GM21423 (cell line): ENCODE results near the gene MTA2.

Source experiments
- ATAC-seq: cut with Tn5 transposase; IDR thresholded peaks from one replicate; pipeline ENCODE4 v1.9.1; 2021; ENCODE audit warnings: mild to moderate bottlenecking, moderate library complexity; ENCODE audit not compliant: unreplicated experiment

MTA2 gene

DNA sequence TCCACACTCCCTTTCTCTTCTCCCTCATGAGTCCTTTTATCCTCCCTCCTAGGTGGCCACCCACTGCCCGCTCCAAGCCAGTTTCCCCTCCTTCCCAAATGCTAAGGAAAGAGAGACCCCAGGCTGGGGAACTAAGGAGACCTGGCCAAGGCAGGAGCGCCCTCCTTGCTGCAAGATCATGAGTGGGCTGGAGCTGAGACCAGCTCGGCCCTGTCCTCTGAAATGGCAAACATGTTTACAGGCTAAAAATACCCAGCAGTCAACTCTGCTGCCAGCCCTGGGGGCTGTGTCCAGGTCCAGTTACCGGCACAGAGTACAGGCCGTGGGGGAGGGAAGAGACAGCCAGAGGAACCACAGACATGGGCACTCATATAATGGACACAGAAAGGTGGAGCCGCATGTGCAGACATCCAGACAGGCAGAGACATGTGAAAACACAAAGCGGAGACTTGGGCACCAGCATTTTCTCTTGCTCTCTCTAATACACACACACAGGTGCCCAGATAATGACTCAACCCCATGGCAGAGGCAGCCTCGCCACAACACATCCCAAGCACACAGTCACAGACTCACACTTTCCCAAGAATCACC, 53.9 kb downstream of the MTA2 start:
- ATAC-seq = no peak

DNA sequence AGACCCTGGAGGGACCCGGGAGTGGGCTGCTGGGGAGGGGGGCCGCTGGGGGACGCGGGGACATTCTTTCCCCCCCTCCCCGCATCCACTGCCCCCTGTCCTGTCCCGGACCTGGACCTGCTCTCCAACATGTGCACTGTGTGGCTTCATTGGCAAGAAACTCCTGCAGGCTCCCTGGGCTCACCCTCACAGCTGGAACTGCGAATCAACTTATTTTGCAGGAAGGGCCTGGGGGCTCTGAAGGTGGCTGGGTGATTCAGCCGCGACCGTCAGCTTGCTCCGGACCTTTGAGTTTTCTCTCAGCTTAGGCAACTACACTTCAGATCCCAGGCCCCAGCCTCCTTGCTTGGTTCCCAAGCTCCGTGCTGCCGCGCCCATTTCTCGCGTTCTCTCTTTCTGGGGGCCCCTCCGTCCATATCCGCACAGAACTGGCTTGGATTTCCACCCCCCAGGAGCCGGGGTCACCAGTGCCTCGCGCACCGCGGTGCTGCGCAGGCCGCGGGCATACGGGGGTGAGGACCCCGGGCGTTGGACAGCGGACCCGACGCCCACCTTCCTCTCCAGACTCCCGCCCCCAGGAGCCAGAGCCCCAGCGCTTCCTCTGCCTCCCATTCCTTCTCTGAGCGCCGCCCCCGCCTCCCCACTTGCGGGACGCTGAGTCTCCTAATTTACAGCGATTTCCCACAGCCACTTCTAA, 54.6 kb downstream of the MTA2 start:
- no peak for ATAC-seq

DNA sequence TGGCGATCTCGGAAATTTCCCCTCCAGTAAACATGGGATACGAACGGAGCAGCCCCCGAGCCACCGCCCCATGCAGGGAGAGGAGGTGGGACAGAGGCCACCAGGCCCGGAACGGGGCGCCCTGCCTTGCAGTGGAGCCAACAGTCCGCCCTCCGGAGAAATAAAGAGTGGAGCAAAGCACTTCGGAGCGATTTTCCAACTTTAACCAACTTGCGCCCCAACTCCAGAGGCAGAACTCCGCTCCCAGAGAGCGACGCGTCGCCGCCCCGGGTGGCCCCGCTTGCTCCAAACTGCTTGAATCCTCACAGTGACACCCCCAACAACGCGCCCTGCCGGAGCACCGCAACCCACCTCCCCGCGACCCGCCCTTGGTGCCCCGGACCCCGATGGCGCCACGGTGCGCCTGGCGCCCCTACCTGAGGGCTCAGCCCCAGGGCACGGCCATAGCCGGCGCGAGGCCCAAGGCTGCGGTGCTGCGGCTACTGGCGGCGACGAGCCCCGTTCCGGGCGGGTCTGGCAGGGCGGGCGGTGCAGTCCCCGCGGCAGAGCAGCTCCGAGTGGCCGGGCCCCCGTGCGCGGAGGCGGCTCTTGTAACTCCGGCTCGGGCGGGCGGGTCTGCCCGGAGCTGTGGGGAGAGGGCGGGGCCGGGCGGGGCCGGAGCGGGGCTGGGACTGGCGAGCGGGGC, 55.3 kb downstream of the MTA2 start, which contains the start of gene AHNAK:
Gene AHNAK, minus strand, starts transcription at position 563 of the 685 bp plus-strand sequence. CDS start 10,708 bp downstream, outside the sequence.
- ATAC-seq = no peak

DNA sequence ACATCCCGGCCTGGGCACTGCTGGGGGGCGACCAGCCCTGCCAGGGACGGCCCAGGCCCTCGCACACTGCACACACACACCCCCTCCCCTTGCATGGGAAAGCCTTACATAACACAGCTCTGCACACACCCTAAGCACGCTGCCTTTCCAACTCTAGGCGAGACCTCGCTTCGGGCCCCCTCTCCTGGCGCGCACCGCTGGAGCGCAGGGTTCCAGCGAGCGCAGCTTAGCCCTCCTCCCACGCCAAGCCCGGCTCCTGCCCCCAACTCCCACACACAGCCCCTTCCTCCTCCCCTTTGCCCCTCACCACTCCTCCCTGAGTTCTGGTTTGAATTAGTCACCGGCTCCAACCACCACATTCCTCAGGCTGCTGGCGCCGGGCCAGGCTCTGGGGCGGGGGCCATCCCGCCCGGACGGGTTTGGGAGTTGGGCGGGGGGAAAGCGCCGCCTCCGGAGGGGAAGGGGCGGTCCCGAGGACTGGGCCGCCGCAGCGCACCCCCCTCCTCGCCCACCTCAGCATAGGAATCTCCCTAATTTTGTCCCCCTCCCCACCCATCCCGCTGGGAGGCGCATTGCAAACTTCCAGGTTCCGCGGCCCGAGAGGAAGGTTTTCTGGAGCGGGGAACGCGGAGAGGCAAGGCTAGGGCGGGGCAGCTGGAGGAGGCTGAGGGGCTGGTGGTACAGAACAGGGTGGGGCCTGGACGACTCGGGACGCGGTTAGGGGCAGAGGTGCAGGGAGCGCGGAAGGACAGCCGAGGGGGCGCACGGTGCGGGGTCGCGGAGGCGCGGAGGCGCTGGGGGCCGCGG, 56.0 kb downstream of the MTA2 start:
- no peak for ATAC-seq

DNA sequence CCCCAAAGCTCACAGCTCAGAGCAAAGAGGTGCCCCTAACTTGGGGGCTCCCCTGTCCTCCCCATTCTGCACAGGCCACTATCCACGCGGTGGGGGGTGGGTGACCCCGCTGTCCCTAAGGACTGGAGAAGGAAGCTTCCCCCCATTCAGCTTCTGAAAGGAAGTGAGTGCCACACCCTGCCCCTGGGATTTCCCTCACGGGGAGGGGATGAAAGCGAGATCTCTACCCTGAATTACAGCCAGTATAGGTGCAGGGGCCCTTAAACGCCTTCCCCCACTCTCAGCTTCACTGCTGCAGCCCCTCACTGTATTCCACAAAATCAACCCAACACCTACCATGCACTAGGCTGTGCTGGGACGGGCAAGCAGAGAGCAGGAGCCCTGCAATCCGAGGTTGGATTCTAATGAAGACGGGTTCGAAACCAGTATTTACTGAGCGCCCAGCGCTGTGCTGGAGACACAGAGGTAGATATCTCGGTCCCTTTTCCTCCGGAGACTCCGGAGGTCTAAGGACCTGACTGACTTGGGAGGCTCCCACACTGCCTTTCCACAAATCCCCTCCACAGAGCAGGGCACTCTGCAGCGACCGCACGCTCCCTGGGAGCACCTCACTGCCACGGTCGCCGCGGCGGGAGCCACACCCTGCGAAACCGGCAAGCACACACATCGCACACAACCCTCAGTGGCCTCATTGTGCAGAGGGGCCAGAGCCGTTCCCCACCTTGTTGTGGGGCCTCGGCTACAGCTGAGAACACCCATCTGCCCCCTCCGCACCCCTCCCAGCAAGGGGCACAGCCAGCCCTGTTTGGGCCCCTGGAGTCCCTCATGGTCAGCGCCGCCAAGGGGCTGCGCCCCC, 56.9 kb downstream of the MTA2 start:
- ATAC-seq = no peak

DNA sequence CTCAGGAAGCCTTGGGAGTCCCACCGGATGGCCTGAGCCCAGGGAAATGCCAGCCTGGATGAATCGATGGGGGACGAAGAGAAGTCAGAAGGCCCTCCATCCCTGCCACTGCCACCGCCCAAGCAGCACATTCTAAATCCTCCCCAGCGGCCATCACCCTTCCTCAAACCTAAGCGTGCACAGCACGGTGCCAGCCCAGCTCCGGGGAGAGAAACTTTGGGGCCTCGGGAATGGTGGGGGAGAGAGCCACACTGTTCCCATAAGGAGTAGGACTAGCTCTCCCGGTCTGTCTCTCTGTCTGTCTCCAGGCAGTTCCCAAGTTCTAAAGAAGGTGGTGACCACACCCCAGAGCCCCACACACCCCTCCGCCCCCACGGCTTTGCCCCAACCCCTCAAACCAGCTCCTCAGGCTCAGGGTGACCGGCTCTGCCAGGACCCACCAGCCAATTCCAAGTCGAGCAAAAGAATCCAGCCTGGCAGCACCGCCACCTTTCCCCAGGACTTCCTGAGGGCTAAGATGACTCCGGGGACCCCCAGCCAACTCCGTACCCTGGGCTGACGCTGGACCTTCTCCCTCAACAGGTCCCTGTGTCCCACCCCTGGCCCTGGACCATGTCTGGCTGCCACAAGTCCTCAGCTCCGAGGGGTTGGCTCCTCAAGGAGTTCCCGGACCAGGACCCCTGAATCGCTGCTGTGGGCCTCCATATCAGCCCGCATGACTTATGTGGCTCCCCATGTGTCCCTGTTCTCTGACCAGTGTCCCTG, 57.8 kb downstream of the MTA2 start:
- ATAC-seq = no peak
